NCI-H345 (cell line): ENCODE measurements around the gene TXN.
A peak's percentile ranks its signal among the peaks of the same experiment; 100 is the strongest.
"Not testable (repeated sequence)": the region's sequence is repeated elsewhere in the genome, so short reads cannot be mapped to it uniquely, and the experiment has no call there.

Experiments used
- DNase-seq: peaks from one replicate; lab custom pipeline; 2025; lab: John Stamatoyannopoulos, UW

TXN gene

GRCh38 chr9:110208031-110208430 is 48.3 kb downstream of the TXN start, which contains the start of gene C9orf152:
Gene C9orf152, minus strand, starts transcription at chr9:110208159. Its CDS starts 580 bp downstream, at chr9:110207579.
- no peak for DNase-seq

- DNase-seq = peak; percentile 61
Observed at GRCh38 chr9:110207071-110207641, 49.2 kb downstream of the TXN start.

GRCh38 chr9:110206389-110206788 is 49.9 kb downstream of the TXN start:
- peak; percentile 8 for DNase-seq

GRCh38 chr9:110205612-110206011 is 50.7 kb downstream of the TXN start:
- DNase-seq = not testable (repeated sequence)

- DNase-seq = no peak
Observed at GRCh38 chr9:110202232-110202631, 54.1 kb downstream of the TXN start.

- no peak for DNase-seq
Observed at GRCh38 chr9:110199643-110200042, 56.7 kb downstream of the TXN start.

- no peak for DNase-seq
Observed at GRCh38 chr9:110198357-110198756, 58.0 kb downstream of the TXN start.

GRCh38 chr9:110197330-110198187 is 58.7 kb downstream of the TXN start:
- no peak for DNase-seq

- not testable (repeated sequence) for DNase-seq
Observed at GRCh38 chr9:110196084-110196499, 60.2 kb downstream of the TXN start.
